ENCODE data around the gene VWA5A.

GRCh38 chr11:124109377-124109776 lies 5.9 kb upstream of the VWA5A start:
- no peak for TF ChIP-seq POLR2A (IDR thresholded peaks at IDR 0.05; ENCODE audit: extremely low read depth, insufficient read length)
- no peak for TF ChIP-seq CTCF (IDR thresholded peaks at IDR 0.05; ENCODE audit: low read depth, low read length)
- no peak for TF ChIP-seq MAX (IDR thresholded peaks at IDR 0.05; ENCODE audit: low read depth, low read length)
